A673 (cell line): ENCODE measurements around the gene RRP1B.

ENCODE experiments used
- EZH2 ChIP-seq: fragments of 200-600 bp; sonication (generic); IDR thresholded peaks from 2 replicates; pipeline ENCODE4 v1.6.1; 2017; ENCODE audit warnings: borderline replicate concordance, low read depth, mild to moderate bottlenecking, mixed read lengths, antibody characterized with exemption, low read length; ENCODE audit not compliant: poor library complexity, severe bottlenecking
- TF ChIP-seq, protein P1 (sequence below): fragments of 300-800, 200-600 bp; sonication (generic); conservative IDR thresholded peaks from 2 replicates; pipeline ENCODE4 v1.5.1; 2017; ENCODE audit warnings: low read depth, mild to moderate bottlenecking, antibody characterized with exemption, low read length, moderate library complexity, mixed read lengths

DNA sequence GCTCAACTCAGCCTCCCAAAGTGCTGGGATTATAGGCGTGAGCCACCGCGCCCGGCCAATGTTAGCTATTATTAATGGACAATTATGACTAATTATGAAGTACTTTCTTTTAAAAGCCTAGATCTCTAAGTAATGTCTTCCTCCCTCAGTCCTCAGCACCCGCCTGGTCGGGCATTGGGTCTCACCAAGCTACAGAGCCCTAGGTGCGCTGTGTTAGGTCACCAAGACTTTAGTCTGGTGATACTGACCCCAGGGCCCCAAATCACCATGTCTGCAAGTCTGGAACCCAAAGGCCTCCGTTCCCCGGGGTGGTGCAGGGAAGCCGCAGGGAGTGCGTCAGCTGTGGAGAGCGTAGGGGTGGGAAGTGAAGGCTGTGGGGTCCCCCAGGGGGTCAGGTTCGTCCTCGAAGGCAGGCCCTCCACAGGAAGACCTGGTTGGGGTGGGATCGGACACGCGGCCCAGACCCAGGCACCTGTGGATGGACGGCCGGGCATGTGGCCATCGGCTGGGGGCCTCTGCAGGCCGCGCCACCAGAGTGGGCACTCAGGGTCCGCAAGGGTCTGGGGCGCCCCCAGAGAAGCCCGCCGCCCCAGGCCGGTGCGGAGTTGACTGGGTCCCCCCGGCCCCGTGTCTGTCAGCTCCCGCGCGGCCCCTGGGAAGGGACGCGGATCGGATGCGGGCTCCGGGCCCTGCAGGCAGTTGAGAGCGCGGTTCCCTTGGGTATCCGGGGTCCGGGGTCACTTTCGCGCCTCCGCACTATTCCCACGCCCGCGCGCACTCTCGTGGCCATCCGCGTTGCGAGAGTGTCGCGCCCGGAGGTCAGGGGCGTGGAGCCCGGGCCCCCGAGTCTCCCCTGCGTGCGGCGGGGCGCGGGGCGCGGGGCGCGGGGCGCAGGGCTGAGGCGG is 58.9 kb downstream of the RRP1B start:
- TF ChIP-seq, protein P1, sequence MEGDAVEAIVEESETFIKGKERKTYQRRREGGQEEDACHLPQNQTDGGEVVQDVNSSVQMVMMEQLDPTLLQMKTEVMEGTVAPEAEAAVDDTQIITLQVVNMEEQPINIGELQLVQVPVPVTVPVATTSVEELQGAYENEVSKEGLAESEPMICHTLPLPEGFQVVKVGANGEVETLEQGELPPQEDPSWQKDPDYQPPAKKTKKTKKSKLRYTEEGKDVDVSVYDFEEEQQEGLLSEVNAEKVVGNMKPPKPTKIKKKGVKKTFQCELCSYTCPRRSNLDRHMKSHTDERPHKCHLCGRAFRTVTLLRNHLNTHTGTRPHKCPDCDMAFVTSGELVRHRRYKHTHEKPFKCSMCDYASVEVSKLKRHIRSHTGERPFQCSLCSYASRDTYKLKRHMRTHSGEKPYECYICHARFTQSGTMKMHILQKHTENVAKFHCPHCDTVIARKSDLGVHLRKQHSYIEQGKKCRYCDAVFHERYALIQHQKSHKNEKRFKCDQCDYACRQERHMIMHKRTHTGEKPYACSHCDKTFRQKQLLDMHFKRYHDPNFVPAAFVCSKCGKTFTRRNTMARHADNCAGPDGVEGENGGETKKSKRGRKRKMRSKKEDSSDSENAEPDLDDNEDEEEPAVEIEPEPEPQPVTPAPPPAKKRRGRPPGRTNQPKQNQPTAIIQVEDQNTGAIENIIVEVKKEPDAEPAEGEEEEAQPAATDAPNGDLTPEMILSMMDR = no peak
- TF ChIP-seq EZH2 = no peak
